K562 (cell line): ENCODE data around the gene XRCC2. TPM values are rescaled to one million over a fixed set of nuclear protein-coding genes. Genes with fewer than 3 reads are reported as not detected.

Experiments
- ATAC-seq: fragments of 200-7000 bp; cut with Tn5 transposase; 3 replicates; pipeline ENCODE4 v1.9.1; 2020; ENCODE audit warnings: moderate library complexity
- Bru-seq: library from RNA; stranded (reverse); fragments of 400-500 nt; gene quantifications from one replicate; lab custom pipeline; 2021; lab: Mats Ljungman, UMichigan
- BruChase-seq, 2 experiments: library from RNA; stranded (reverse); fragments of 400-500 nt; gene quantifications; one replicate each; lab custom pipeline; 2021; lab: Mats Ljungman, UMichigan
- BruUV-seq: library from RNA; stranded (reverse); fragments of 400-500 nt; replicated peaks from 2 replicates; lab custom pipeline; 2021; lab: Mats Ljungman, UMichigan
- CTCF ChIA-PET: fragments of 300-600 bp; formaldehyde crosslinking; extraction: SDS; loops from one replicate; lab custom pipeline; 2021; ENCODE audit warnings: low intra/inter-chr PET ratio; lab: Yijun Ruan, JAX
- POLR2A ChIA-PET: fragments of 300-600, 350-650 bp; sonication (Branson Sonifier 250); formaldehyde crosslinking; extraction: SDS; loops from one replicate; lab custom pipeline; 2021; ENCODE audit warnings: antibody characterized with exemption, inconsistent platforms; lab: Yijun Ruan, JAX
- DNase-seq, 4 experiments: peaks; one replicate each; pipeline versions ENCODE4 v3.0.0 to v3.0.0-alpha.2; 2011 to 2018; ENCODE audit warnings: low spot score in 3 of 4, mixed read lengths in 3 of 4; ENCODE audit errors: extremely low read depth in 1 of 4
- FAIRE-seq: peaks from 2 replicates; lab custom pipeline; 2011; peaks lifted over from hg19 to GRCh38; lab: Jason Lieb, UNC
- H2AFZ ChIP-seq: 2 replicates; pipeline ENCODE4 v1.6.0; 2011; ENCODE audit warnings: low read depth, low read length, control low read depth, inconsistent platforms
- H3K27ac ChIP-seq: fragments of 200-600 bp; 3 replicates; pipeline ENCODE4 v1.8.0; 2011; ENCODE audit warnings: low read depth, mild to moderate bottlenecking, control low read depth, inconsistent platforms, low read length, moderate library complexity, mixed read lengths; ENCODE audit errors: extremely low read depth
- H3K27me3 ChIP-seq, 2 experiments: fragments of 300-600 bp in 1 of 2; 2 replicates in 1 of 2; 3 replicates in 1 of 2; pipeline versions ENCODE4 v1.6.0 to v1.8.0; 2011; ENCODE audit warnings: inconsistent platforms in 2 of 2, low read length in 2 of 2, mild to moderate bottlenecking in 1 of 2, mixed read lengths in 1 of 2, moderate library complexity in 1 of 2; ENCODE audit not compliant: control insufficient read depth in 2 of 2, insufficient read depth in 2 of 2
- H3K36me3 ChIP-seq: fragments of 300-600 bp; 3 replicates; pipeline ENCODE4 v1.8.0; 2011; ENCODE audit warnings: mild to moderate bottlenecking, low read length, inconsistent platforms; ENCODE audit not compliant: control insufficient read depth, insufficient read depth
- H3K4me1 ChIP-seq, 2 experiments: fragments of 200-600 bp in 1 of 2; replicated peaks in 1 of 2; 2 replicates in 1 of 2; 3 replicates in 1 of 2; pipeline versions ENCODE4 v1.5.1 to v1.8.0; 2011; ENCODE audit warnings: inconsistent platforms in 2 of 2, low read length in 2 of 2, mild to moderate bottlenecking in 1 of 2, mixed read lengths in 1 of 2, moderate library complexity in 1 of 2; ENCODE audit not compliant: control insufficient read depth in 2 of 2, insufficient read depth in 2 of 2
- H3K4me2 ChIP-seq: 2 replicates; pipeline ENCODE4 v1.6.1; 2011; ENCODE audit warnings: low read length, control low read depth, inconsistent platforms, mixed read lengths; ENCODE audit not compliant: insufficient read depth
- H3K4me3 ChIP-seq: fragments of 200-600 bp; sonication (generic), shearing (Covaris generic); 2 replicates; pipeline ENCODE4 v1.5.1; 2016; ENCODE audit warnings: control low read depth, inconsistent platforms
- H3K79me2 ChIP-seq: fragments of 200-600 bp; 3 replicates; pipeline ENCODE4 v1.8.0; 2011; ENCODE audit warnings: low read length, inconsistent platforms; ENCODE audit not compliant: control insufficient read depth, insufficient read depth
- H3K9ac ChIP-seq, 2 experiments: 2 replicates each; pipeline versions ENCODE4 v1.6.0 to v1.6.1; 2011; ENCODE audit warnings: low read depth in 2 of 2, low read length in 2 of 2, control low read depth in 1 of 2, inconsistent platforms in 1 of 2, mild to moderate bottlenecking in 1 of 2, mixed read lengths in 1 of 2; ENCODE audit not compliant: insufficient read depth in 1 of 2
- H3K9me1 ChIP-seq: one replicate; pipeline ENCODE4 v1.6.0; 2011; ENCODE audit warnings: inconsistent platforms, mild to moderate bottlenecking, low read length, moderate library complexity; ENCODE audit not compliant: control insufficient read depth, insufficient read depth
- H3K9me3 ChIP-seq: replicated peaks from 2 replicates; pipeline ENCODE4 v1.5.1; 2011; ENCODE audit warnings: low read depth, low read length, inconsistent platforms; ENCODE audit not compliant: control insufficient read depth, insufficient read depth
- H4K20me1 ChIP-seq: replicated peaks from 2 replicates; pipeline ENCODE4 v1.6.1; 2011; ENCODE audit warnings: low read length, inconsistent platforms, mixed read lengths; ENCODE audit not compliant: control insufficient read depth, insufficient read depth
- ETV6 ChIP-seq, 3 experiments: fragments of 150-350 bp in 1 of 3; sonication (generic) in 1 of 3; formaldehyde crosslinking in 1 of 3; IDR thresholded peaks; 2 replicates each; pipeline versions ENCODE4 v1.6.1 to v1.8.0; 2014 to 2022; ENCODE audit warnings: borderline replicate concordance in 2 of 3, low read depth in 2 of 3, antibody characterized with exemption in 1 of 3, low read length in 1 of 3, mild to moderate bottlenecking in 1 of 3, missing genetic modification reagents in 1 of 3
- MIER1 ChIP-seq: fragments of 450-650 bp; IDR thresholded peaks from 2 replicates; pipeline ENCODE4 v1.6.1; 2016; ENCODE audit warnings: antibody characterized with exemption, mild to moderate bottlenecking, low read depth
- TGIF2 ChIP-seq: sonication (generic); formaldehyde crosslinking; IDR thresholded peaks from 2 replicates; pipeline ENCODE4 v1.8.1; 2022; ENCODE audit warnings: mild to moderate bottlenecking, missing genetic modification reagents, moderate library complexity
- ZNF121 ChIP-seq: sonication (generic); formaldehyde crosslinking; conservative IDR thresholded peaks from 2 replicates; pipeline ENCODE4 v1.8.0; 2022; ENCODE audit warnings: missing genetic modification reagents
- WGBS: fragments of 100-300 bp; shearing (Covaris generic); methylation state at CpG from one replicate; pipeline ENCODE4 v1.1.6; 2016; ENCODE audit warnings: low coverage, mixed read lengths; ENCODE audit not compliant: insufficient coverage; ENCODE audit errors: missing lambda C conversion rate; 5-methylcytosine and 5-hydroxymethylcytosine counted together
- in situ Hi-C: fragments of 300-500 bp; cut with MboI; formaldehyde crosslinking; loops from 4 replicates; pipeline ENCODE4 v1.15.0; 2018; ENCODE audit warnings: inconsistent platforms, mixed read lengths
- intact Hi-C: fragments of 100-400 bp; cut with micrococcal nuclease; formaldehyde crosslinking; loops from 2 replicates; pipeline ENCODE4 v1.14.2; 2022
- long read RNA-seq, 3 experiments: library from polyadenylated mRNA in 2 of 3; library from RNA in 1 of 3; unstranded in 2 of 3; stranded (forward) in 1 of 3; transcript quantifications; one replicate each; pipeline ENCODE4 v2.0.0, GENCODE V29; 2019 to 2022
- polyA minus RNA-seq, 3 experiments: library from RNA; depleted of rRNA, polyadenylated mRNA; stranded (reverse); fragments of >200 nt; gene quantifications; 2 replicates each; pipeline ENCODE4 v1.2.3, GENCODE V29; 2011
- polyA plus RNA-seq, 8 experiments: library from polyadenylated mRNA; depleted of rRNA in 4 of 8; stranded (reverse) in 5 of 8; unstranded in 3 of 8; fragments of >200 nt; fragmentation: Nextera tagmentation in 2 of 8; fragmentation: Illumina TruSeq in 1 of 8; extraction: Ambion mirVana in 2 of 8; extraction: Trizol in 1 of 8; gene quantifications; 2 replicates each; pipeline versions ENCODE4 v1.2.1 to v1.2.3, GENCODE V29; 2011 to 2014; ENCODE audit warnings: inconsistent platforms in 1 of 8, missing spikeins in 1 of 8
- total RNA-seq, 7 experiments: library from RNA; depleted of rRNA in 6 of 7; stranded (reverse); fragments of >200 nt in 6 of 7; fragmentation: Illumina TruSeq in 2 of 7; extraction: Trizol in 2 of 7; gene quantifications; 2 replicates each; pipeline versions ENCODE4 v1.2.1 to v1.2.3, GENCODE V29; 2011 to 2021; ENCODE audit warnings: low replicate concordance in 1 of 7
- TF ChIP-seq, protein P1 (sequence below): sonication (generic); formaldehyde crosslinking; IDR thresholded peaks from 2 replicates; pipeline ENCODE4 v1.8.1; 2023; ENCODE audit warnings: mild to moderate bottlenecking, missing genetic modification reagents
- TF ChIP-seq, protein P2 (sequence below): sonication (generic); formaldehyde crosslinking; IDR thresholded peaks from 2 replicates; pipeline ENCODE4 v1.8.1; 2023; ENCODE audit warnings: mild to moderate bottlenecking, missing genetic modification reagents

XRCC2 gene
- 29.4 and 103 TPM in 2 replicates for total RNA-seq (2011; cell fraction: chromatin; rRNA removed; ENCODE audit: low replicate concordance)
- 20.0 and 29.2 TPM in 2 replicates for total RNA-seq (2011; cell fraction: nucleolus; rRNA removed)
- total RNA-seq (2011; cell fraction: nucleoplasm; rRNA removed) = 43.2 and 46.0 TPM in 2 replicates
- total RNA-seq (2014; rRNA removed) (35.1 and 38.1 TPM in 2 replicates), total RNA-seq (2014; rRNA removed; fragmentation: Illumina TruSeq; extraction: Trizol) (58.0 and 62.1 TPM in 2 replicates), total RNA-seq (2015; rRNA removed; fragmentation: Illumina TruSeq; extraction: Trizol) (46.5 and 52.0 TPM in 2 replicates), total RNA-seq (2021) (36.8 and 37.6 TPM in 2 replicates), polyA plus RNA-seq (2011; rRNA removed) (27.8 and 39.8 TPM in 2 replicates), polyA plus RNA-seq (2014; fragmentation: Illumina TruSeq; extraction: Trizol) (47.4 and 55.9 TPM in 2 replicates), polyA plus RNA-seq (2014; fragmentation: Nextera tagmentation; extraction: Ambion mirVana) (10 to 100 TPM; 16.2 to 22.4 TPM), polyA plus RNA-seq (2014; rRNA removed) (46.1 and 51.9 TPM in 2 replicates), polyA minus RNA-seq (2011; rRNA and poly(A)+ RNA removed) (36.0 and 43.9 TPM in 2 replicates), Bru-seq, nascent RNA (percentile 93 among the genes with signal in this experiment), BruChase-seq, experiment 1, labeled RNA remaining after a 2-hour chase (percentile 92 among the genes with signal in this experiment), BruChase-seq, experiment 2, labeled RNA remaining after a 6-hour chase (percentile 86 among the genes with signal in this experiment)
- polyA plus RNA-seq (2011; cell fraction: cytosol; rRNA removed) = 12.6 and 14.0 TPM in 2 replicates
- polyA plus RNA-seq (2011; cell fraction: nucleus; rRNA removed) = 39.3 and 59.9 TPM in 2 replicates
- 21.2 and 21.9 TPM in 2 replicates for polyA plus RNA-seq (2012)
- 9.5 and 15.1 TPM in 2 replicates for polyA minus RNA-seq (2011; cell fraction: cytosol; rRNA and poly(A)+ RNA removed)
- polyA minus RNA-seq (2011; cell fraction: nucleus; rRNA and poly(A)+ RNA removed) = 25.3 and 28.5 TPM in 2 replicates
- long read RNA-seq, experiment 1, transcript XRCC2-201 (3 exons, 3,067 nt) = major isoform, 62 of 109 reads
- long read RNA-seq, experiment 1, partial matches to known transcripts = 13 of 109 reads
- long read RNA-seq, experiment 1, other reads (novel, unspliced or antisense) = 34 of 109 reads
- long read RNA-seq, experiment 2, transcript XRCC2-201 (3 exons, 3,067 nt) = major isoform, 8 of 24 reads
- long read RNA-seq, experiment 2, partial matches to known transcripts = 0 of 24 reads
- long read RNA-seq, experiment 2, other reads (novel, unspliced or antisense) = 16 of 24 reads
- long read RNA-seq, experiment 3, transcript XRCC2-201 (3 exons, 3,067 nt) = major isoform, 8 of 12 reads
- long read RNA-seq, experiment 3, partial matches to known transcripts = 0 of 12 reads
- long read RNA-seq, experiment 3, other reads (novel, unspliced or antisense) = 4 of 12 reads

DNA sequence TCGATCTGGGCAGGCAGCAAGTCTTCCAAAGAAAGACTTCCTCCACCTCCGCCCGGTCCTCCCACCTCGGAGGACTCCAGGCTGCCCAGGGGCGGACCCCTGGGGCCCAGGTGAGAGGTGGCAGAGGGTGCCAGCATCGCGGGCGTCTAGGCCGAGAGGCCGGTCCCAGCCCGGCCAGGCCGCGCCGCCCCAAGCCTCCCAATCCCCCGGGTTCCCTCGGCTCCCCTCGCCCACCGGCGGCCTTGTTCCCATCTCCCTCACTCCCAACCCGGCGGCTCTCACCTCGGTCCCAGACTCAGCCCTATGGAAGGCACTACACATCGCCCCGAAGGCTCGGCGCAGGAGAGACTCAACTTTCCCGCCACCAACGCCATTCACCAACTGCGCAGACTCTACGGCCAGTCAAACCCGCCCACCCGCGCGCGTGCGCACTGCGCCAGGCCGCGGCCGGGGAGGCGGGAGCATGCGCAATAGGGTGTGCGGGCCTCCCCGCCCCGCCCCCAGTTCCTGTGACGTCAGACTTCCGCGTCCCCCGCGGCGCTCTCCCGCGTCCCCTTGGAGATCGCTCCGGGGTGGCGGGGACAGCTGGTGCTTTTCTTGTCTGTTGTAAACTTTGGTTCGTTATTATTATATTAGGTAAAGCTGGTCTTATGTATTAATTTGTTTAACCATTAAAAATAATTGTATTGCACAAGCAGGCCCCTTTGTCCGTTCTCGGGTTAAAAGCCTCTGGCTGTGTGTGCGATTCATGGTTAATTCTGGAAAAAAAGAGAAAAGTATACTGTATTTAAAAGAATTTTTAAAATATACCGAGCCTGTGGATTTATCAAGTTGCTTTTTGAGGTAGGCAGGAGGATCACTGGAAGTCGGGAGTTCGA lies at the start of gene XRCC2:
TSS of gene XRCC2 (minus strand) at position 383 of the 878 bp plus-strand sequence. CDS start at position 321, 62 bp downstream.
- DNase-seq = peak; percentile 98 to 100 (median 100)
- no TSS peak for BruUV-seq
- CTCF ChIA-PET = no interaction called here
- FAIRE-seq = peak; percentile 86
- Histone ChIP-seq H3K79me2 (peaks cover 49% of the 10 kb centered on the region), H3K36me3 (peaks cover 27% of the 10 kb centered on the region), H3K4me1 (peaks cover 6 to 9% of the 10 kb centered on the region in 2 experiments; a peak in 3 of 5 replicates), H3K9me3 (no peaks in the 10 kb centered on the region), H3K27me3 (no peaks in the 10 kb centered on the region), H2AFZ (peak within 1 kb of the TSS; percentile 86), H3K9ac (peak within 1 kb of the TSS; percentile 94 to 96), H3K9me1 (no peaks in the 10 kb centered on the region), H3K27ac (peak within 1 kb of the TSS; percentile 88), H3K4me2 (peak within 1 kb of the TSS; percentile 93), H4K20me1 (no peaks in the 10 kb centered on the region; the same call in 1 of the 2 replicates), H3K4me3 (peak within 1 kb of the TSS; percentile 77)
- peak; percentile 96 for ATAC-seq
- POLR2A ChIA-PET = interaction anchor here (0.7 to 2.5 kb wide), 4 partner anchors 10 to 486 kb away, joined by 3 to 10 read pairs (median 4); no protein-coding TSS in a partner anchor
- in situ Hi-C loops (no loop called here), intact Hi-C loops (no loop called here)
- WGBS = 1% methylated on average over 63 of the region's 63 CpGs
- TF ChIP-seq ZNF121 (CRISPR knock-in tag) = no peak
- 0 out of 2 replicates have a peak, but pooled peaks have one; percentile 7 for TF ChIP-seq MIER1
- TF ChIP-seq TGIF2 (CRISPR knock-in tag) = no peak
- TF ChIP-seq, protein P1, sequence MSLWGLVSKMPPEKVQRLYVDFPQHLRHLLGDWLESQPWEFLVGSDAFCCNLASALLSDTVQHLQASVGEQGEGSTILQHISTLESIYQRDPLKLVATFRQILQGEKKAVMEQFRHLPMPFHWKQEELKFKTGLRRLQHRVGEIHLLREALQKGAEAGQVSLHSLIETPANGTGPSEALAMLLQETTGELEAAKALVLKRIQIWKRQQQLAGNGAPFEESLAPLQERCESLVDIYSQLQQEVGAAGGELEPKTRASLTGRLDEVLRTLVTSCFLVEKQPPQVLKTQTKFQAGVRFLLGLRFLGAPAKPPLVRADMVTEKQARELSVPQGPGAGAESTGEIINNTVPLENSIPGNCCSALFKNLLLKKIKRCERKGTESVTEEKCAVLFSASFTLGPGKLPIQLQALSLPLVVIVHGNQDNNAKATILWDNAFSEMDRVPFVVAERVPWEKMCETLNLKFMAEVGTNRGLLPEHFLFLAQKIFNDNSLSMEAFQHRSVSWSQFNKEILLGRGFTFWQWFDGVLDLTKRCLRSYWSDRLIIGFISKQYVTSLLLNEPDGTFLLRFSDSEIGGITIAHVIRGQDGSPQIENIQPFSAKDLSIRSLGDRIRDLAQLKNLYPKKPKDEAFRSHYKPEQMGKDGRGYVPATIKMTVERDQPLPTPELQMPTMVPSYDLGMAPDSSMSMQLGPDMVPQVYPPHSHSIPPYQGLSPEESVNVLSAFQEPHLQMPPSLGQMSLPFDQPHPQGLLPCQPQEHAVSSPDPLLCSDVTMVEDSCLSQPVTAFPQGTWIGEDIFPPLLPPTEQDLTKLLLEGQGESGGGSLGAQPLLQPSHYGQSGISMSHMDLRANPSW = peak; percentile 82
- 0 out of 4 replicates have a peak, but pooled peaks have one; percentile 13 to 33 for TF ChIP-seq ETV6 (IDR thresholded peaks at IDR 0.05; ENCODE audit: borderline replicate concordance in 1 of 2, low read depth in 2 of 2, low read length in 1 of 2)
- no peak for TF ChIP-seq ETV6 (CRISPR knock-in tag; IDR thresholded peaks at IDR 0.05; ENCODE audit: borderline replicate concordance)
- TF ChIP-seq, protein P2, sequence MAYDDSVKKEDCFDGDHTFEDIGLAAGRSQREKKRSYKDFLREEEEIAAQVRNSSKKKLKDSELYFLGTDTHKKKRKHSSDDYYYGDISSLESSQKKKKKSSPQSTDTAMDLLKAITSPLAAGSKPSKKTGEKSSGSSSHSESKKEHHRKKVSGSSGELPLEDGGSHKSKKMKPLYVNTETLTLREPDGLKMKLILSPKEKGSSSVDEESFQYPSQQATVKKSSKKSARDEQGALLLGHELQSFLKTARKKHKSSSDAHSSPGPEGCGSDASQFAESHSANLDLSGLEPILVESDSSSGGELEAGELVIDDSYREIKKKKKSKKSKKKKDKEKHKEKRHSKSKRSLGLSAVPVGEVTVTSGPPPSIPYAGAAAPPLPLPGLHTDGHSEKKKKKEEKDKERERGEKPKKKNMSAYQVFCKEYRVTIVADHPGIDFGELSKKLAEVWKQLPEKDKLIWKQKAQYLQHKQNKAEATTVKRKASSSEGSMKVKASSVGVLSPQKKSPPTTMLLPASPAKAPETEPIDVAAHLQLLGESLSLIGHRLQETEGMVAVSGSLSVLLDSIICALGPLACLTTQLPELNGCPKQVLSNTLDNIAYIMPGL (CRISPR knock-in tag) = 0 out of 2 replicates have a peak, but pooled peaks have one; percentile 39
